Measurements from ENCODE around the gene MMP13. TPM values are rescaled to one million over a fixed set of nuclear protein-coding genes. Genes with fewer than 3 reads are reported as not detected.

MMP13 gene
- total RNA-seq, 3 donors from 2014 or later (not counting 1 experiment from before 2014, with no cell fraction given) = not detected

DNA sequence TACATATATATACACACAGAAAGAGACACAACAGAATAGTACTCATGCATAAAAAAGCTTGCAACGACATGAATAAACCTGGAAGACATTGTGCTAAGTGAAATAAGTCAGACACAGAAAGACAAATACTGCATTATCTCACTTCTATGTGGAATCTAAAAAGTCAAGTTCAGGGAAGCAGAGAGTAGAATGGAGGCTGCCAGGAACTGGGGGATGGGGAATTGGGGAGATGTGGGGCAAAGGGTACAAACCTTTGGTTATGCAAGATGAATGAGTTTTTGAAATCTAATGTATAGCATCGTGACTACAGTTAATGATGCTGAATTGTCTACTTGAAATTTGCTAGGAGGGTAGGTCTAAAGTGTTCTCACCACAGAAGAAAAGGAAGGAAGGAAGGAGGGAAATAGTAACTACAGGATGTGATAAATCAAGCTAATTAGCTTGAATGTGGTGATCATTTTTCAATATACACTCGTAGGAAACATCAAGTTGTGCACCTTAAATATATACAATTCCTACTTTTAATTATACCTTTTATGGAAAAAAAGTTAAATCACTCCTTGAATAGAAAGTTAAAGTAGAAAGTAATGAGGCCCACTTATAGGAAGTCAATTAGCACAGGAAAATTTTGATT, 33.8 kb downstream of the MMP13 start:
- Histone ChIP-seq H3K27me3 (ENCODE audit: control insufficient read depth, insufficient read depth, low read length) (peaks cover 2% of the 10 kb centered on the region), H3K36me3 (ENCODE audit: control insufficient read depth, insufficient read depth, low read length) (no peaks in the 10 kb centered on the region), H3K4me1 (ENCODE audit: control insufficient read depth, insufficient read depth, low read length) (peaks cover 6% of the 10 kb centered on the region), H3K9me3 (ENCODE audit: control insufficient read depth, insufficient read depth, low read length) (no peaks in the 10 kb centered on the region), H3K4me3 (ENCODE audit: low read length) (no peak overlapping the region), H3K27ac (ENCODE audit: low read length) (no peak overlapping the region)
- WGBS (ENCODE audit: insufficient coverage) = 33% methylated on average over 1 of the region's 3 CpGs
- Mint-ChIP-seq H3K9me3 (no peaks in the 10 kb centered on the region), H3K4me3 (no peak overlapping the region), H3K4me1 (peaks cover 6 to 8% of the 10 kb centered on the region in 2 donors), H3K27me3 (ENCODE audit: low read depth in 2 of 2) (peaks cover 0 to 4% of the 10 kb centered on the region in 2 donors), H3K36me3 (no peaks in the 10 kb centered on the region), H3K27ac (no peak overlapping the region)
- intact Hi-C loops (cut with micrococcal nuclease) = no loop called here
- ATAC-seq (no peak), DNase-seq (no peak)
- TF ChIP-seq, protein P1, sequence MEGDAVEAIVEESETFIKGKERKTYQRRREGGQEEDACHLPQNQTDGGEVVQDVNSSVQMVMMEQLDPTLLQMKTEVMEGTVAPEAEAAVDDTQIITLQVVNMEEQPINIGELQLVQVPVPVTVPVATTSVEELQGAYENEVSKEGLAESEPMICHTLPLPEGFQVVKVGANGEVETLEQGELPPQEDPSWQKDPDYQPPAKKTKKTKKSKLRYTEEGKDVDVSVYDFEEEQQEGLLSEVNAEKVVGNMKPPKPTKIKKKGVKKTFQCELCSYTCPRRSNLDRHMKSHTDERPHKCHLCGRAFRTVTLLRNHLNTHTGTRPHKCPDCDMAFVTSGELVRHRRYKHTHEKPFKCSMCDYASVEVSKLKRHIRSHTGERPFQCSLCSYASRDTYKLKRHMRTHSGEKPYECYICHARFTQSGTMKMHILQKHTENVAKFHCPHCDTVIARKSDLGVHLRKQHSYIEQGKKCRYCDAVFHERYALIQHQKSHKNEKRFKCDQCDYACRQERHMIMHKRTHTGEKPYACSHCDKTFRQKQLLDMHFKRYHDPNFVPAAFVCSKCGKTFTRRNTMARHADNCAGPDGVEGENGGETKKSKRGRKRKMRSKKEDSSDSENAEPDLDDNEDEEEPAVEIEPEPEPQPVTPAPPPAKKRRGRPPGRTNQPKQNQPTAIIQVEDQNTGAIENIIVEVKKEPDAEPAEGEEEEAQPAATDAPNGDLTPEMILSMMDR (IDR thresholded peaks at IDR 0.05) = no peak

DNA sequence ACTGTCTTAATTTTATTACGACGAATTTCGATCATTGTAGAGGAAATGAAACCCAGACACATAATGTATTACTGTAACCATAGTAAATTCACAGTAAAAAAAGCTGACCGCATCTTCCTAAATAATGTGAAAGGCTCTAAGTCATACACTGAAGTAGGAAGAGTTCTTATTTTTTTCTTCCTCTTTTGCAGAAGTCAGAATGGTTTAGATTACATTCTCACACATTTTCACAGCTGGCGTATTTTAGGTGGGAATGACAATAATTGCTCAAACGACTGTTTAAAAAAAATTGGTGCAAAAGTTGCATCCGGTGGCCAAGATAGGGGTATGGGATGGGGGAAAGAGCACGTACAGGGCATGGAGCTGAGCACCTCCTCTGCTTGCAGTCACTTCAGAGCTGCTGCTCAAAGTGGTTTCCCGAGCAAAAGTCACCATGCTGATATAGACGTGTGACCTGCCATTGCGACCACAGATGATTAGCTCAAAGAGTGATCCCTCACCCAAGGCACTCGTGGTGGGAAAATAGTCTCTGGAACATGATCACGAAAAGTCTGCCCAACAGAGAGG, 35.3 kb downstream of the MMP13 start:
- TF ChIP-seq, protein P1 (IDR thresholded peaks at IDR 0.05) = no peak
- intact Hi-C loops (cut with micrococcal nuclease) = no loop called here
- H3K36me3 Mint-ChIP-seq = no peaks in the 10 kb centered on the region
- no peak overlapping the region for H3K4me3 Mint-ChIP-seq
- no peaks in the 10 kb centered on the region for H3K9me3 ChIP-seq (ENCODE audit: control insufficient read depth, insufficient read depth, low read length)
- no peak overlapping the region for H3K27ac ChIP-seq (ENCODE audit: low read length)
- no peak overlapping the region for H3K27ac Mint-ChIP-seq
- no peaks in the 10 kb centered on the region for H3K27me3 ChIP-seq (ENCODE audit: control insufficient read depth, insufficient read depth, low read length)
- H3K27me3 Mint-ChIP-seq (ENCODE audit: low read depth in 2 of 2) = peaks cover 5 to 11% of the 10 kb centered on the region in 2 donors
- WGBS (ENCODE audit: insufficient coverage) = 3% methylated on average over 9 of the region's 13 CpGs
- peaks cover 6 to 8% of the 10 kb centered on the region in 2 donors for H3K4me1 Mint-ChIP-seq
- no peaks in the 10 kb centered on the region for H3K9me3 Mint-ChIP-seq
- no peaks in the 10 kb centered on the region for H3K36me3 ChIP-seq (ENCODE audit: control insufficient read depth, insufficient read depth, low read length)
- peaks cover 6% of the 10 kb centered on the region for H3K4me1 ChIP-seq (ENCODE audit: control insufficient read depth, insufficient read depth, low read length)
- ATAC-seq (peak in 2 of 3 donors; percentile 24 to 32), DNase-seq (no peak)
- no peak overlapping the region for H3K4me3 ChIP-seq (ENCODE audit: low read length)

DNA sequence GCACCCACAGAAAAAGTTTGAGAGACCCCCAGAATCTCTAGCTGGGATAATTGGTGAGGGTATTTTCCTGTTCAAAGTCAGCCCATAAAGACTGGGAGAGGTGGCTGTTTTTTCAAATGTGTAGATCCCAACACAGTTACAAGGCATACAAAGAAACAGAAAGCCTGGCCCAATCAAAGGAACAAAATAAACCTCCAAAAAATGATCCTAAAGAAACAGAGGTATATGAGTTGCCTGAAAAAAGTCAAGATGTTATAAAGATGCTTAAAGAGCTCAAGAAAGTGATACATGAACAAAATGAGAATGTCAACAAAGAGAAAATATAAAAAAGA, 40.5 kb downstream of the MMP13 start:
- DNase-seq (no peak), ATAC-seq (no peak)
- intact Hi-C loops (cut with micrococcal nuclease) = no loop called here
- Histone ChIP-seq H3K4me1 (ENCODE audit: control insufficient read depth, insufficient read depth, low read length) (no peaks in the 10 kb centered on the region), H3K27ac (ENCODE audit: low read length) (no peak overlapping the region), H3K36me3 (ENCODE audit: control insufficient read depth, insufficient read depth, low read length) (no peaks in the 10 kb centered on the region), H3K4me3 (ENCODE audit: low read length) (no peak overlapping the region), H3K27me3 (ENCODE audit: control insufficient read depth, insufficient read depth, low read length) (no peaks in the 10 kb centered on the region), H3K9me3 (ENCODE audit: control insufficient read depth, insufficient read depth, low read length) (no peaks in the 10 kb centered on the region)
- Mint-ChIP-seq H3K4me1 (peaks cover 3% of the 10 kb centered on the region in 2 donors), H3K27me3 (ENCODE audit: low read depth in 2 of 2) (peaks cover 2 to 16% of the 10 kb centered on the region in 2 donors), H3K9me3 (no peaks in the 10 kb centered on the region), H3K4me3 (no peak overlapping the region), H3K36me3 (no peaks in the 10 kb centered on the region), H3K27ac (no peak overlapping the region)
- TF ChIP-seq, protein P1 (IDR thresholded peaks at IDR 0.05) = no peak

All from natural killer cell (primary cell).